Right hindlimb (tissue), 1 donor: Measurements from ENCODE around the gene NUP50.

ENCODE experiments used
- DNase-seq: peaks from one replicate; pipeline ENCODE4 v3.0.0-alpha.2; 2018

NUP50 gene

DNA sequence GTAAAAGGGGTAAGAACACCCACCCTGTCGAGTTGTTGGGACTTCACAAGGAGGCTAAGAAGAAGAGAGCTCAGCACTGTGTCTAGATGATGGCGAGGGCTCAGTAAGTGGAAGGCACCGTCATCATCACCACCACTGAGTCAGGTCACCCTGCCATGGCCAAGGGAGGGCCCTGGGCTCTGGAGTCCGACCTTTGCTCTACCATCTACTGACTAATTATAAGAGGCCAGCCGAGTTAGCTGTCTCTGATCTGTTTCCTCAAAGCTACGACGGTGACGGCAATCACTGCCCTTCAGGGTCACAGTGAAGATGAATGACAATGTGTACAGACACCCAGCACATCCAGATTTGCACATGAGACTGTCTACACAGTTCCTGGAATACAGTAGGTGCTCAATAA lies 47.7 kb downstream of the NUP50 start:
- no peak for DNase-seq

DNA sequence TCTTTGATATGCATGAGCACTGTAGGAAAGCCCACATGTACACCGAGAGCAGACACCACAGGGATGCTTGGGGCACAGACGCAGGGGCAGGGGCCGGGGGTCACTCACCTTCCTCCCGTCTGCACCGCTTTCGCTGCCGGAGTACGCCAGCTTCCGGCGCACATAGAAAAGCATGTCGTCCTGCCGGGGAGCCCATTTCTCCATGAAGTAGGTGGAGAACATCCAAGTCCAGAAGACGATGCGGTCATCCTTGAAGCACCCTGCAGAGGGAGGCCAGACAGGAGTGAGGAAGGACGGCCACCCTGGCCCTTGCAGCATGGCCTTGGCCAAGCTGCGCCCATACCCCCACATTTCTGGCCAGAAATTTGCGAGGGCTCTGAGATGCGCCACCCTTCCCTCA lies 48.1 kb downstream of the NUP50 start:
- no peak for DNase-seq

DNA sequence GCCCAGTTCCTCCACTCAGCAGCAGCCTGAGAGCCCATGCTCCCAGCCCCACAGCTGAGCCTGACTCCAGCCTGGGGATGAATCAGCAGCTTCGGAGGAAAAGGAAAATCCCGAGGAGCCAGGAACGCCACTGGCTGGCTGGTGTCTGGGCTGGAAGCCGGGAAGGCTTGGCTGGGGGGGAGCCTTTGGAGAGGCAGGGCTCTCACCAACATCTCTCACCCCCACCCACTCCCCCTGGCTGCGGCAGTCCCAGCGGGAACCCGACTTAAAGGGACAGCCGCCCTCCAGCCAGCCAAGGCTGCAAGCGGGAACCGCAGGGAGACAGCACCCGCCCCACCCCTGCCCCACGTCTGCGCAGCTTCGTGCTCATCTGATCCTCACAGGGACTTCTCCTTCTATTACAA lies 48.6 kb downstream of the NUP50 start:
- peak; percentile 79 for DNase-seq

DNA sequence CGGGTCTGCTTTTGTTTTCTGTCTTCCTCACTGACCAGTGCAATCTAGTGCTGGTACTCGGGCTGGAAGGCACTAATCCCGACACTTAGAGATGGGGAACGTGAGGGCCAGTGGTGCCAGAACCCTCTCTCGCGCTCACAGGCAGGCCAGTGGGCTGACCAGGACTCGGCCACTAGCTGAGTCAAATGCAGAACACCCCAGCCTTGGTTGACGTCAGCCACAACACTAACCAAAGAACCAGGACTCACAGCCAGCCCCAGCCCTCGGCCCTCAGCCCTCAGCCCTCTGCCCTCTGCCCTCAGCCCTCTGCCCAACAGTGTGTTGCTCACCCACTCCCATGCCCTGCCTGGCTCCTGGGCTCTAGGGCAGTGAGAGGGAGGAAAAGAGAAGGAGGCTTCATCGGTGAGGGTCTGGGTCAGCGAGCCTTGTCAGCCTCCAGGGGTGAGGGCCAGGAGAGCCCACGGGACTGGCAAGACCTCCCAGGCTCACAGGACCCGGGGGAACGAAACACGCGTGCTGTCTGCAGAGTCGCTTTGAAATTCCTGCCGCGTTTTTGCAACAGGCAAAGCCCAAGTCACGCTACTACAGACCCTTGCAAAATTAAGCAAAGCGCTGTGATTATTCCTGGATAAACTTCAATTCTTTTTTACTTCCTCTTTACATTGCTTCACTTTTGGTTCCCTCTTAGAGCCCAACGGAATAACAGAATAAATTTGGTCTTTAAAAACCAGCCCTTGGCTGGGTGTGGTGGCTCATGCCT lies 49.4 kb downstream of the NUP50 start:
- DNase-seq, result no peak

DNA sequence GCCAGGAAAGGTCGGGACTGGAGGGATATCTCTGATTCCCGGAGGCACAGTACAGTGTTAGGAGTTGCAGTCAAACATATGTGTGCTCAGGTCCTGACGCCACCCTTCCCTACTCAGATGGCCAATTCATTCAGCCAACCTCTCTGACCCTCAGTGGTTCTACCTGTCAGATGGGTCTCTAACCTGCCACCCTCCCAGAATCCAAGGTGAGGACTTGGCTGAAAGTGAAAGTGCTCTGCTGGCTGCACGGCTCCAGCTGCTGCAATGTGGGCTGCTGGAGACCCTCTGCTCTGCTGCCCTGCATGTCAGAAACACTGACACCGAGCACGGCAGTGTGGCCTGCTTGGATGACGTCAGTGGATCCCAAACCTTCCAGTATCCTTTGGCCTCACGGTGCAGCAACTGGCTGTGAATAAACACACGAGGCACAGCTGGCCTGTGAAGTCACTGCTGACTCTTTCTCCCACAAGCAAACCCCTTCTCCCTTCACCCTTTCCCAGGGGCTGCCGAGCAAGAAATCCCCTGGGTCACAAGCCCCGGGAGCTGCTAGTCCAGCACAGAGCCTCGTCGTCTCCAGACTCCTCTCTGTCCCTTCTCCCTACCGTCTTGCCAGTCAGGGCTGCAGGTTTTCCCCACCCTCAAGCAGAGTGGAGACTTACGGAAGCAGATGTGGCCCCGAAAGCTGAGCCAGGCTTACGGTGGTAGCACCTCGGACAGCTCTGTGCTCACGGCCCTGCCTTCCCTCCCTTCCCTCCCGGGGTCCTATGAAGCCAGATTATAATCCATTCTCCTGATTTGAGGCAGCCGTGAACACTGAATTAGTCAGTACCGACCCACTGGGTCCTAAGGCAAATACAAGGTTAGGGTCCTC lies 52.6 kb downstream of the NUP50 start:
- DNase-seq, result no peak

DNA sequence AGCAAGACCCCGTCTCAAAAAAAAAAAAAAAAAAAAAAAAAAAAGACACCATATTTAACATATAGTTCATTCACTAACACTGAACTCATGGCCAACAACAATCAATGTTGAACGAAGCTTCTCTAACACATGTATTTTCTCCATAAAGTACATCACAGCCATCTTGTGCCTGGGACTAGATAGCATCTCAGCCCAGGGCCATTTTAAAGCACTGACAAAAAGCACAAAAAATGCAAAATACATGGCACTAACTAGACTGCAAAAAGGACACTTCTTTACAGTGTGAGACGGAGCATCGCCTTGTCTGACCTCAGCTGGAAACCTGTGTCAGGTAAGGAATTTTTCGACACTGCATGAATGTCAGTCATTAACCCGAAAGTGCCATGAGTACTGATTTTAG lies 53.6 kb downstream of the NUP50 start:
- DNase-seq, result no peak

DNA sequence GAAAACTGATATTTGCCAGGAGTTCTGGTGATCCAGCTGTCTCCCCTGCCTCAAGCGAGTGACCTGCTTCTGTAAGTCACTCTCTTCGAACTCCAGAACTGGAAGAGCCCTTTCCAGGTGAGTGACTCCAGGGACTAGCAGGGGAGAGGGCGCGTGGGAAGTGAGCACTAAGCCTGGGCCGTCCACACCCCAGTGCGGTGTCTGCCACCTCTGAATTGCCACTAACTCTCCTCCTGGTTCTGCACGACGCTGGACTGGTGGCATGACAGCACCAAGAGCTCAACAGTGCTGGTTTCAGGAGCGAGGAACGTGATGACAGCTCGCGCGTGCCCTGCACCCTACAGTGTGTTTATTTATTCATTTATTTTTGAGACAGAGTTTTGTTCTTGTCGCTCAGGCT lies 54.1 kb downstream of the NUP50 start:
- no peak for DNase-seq

DNA sequence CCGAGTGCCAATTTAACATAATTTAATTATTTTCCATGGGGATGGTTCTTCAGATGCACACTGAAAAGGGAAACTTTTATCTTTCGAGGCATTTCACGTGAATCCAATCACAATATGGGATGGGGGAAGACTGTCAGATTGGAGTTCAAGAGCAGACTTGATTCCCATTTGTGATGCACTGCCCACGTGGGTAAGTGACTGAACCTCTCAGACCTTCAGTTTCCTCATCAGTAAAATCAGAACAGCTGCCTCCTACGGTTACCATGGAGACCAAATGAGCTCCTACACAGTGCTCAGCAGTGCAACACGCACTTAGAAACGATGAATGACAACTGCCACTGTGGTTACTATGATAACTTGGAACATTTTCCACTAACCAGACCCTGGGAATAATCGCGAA lies 55.3 kb downstream of the NUP50 start:
- no peak for DNase-seq

DNA sequence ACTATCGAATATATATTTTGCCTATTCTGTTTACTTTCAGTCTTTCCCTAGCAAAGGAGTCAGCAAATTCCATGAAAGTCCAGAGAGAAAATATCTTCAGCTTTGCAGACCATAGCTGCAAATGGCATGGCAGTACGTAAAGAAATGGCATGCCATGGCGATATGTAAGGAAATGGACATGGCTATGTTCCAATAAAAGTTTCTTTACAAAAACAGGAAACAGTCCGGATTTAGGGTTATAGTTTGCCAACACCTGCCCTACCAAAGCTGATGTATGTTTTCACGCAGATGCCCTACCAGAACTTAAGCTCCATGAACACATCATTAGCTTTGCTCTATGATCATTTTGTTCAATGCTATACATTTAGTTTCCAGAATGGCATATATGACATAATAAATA lies 57.5 kb downstream of the NUP50 start:
- no peak for DNase-seq

DNA sequence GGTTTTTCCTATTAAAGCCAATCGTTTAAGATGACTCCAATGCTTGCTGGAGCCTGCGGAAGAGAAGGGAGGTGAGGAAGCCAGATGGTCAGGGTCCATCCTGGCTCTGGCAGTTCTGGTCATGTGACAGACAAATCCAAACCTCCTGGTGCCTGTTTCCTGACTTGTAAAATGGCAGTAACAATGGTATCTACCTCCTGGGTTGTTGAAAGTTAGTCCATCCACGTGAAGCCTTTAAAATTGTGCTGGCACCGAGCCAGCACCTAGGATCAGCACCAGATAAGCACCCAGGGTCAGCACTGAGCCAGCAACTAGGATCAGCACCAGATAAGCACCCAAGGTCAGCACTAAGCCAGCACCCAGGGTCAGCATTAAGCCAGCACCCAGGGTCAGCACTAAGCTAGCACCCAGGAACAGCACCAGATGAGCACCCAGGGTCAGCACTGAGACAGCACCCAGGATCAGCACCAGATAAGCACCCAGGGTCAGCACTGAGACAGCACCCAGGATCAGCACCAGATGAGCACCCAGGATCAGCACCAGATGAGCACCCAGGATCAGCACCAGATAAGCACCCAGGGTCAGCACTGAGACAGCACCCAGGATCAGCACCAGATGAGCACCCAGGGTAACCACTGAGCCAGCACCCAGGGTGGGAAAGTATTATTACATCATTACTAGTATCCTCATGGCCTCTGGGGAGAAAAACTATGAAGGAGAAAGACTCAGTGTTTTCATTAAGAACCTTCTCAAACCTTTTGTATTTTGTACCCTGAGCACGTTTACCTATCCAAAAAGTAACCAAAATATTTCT lies 59.8 kb downstream of the NUP50 start:
- DNase-seq, result no peak

DNA sequence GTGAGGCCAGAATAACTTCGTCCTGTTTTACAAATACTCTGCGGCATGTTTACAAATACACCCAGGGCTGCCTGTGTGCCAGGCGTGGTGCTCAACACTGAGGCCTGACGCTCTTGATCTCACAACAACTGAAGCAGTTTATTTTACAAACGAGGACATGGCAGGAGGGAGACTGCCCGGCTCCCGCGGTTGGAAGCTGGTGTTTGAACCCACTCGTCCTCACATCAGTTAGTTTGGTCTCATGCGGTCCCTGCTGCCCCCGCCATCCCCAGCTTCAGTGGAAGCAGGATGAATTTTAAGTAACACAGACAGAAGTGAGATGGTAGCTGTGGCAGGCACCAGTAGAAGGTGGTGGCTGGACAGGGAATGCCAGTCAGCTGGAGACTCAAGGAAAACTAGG lies 60.6 kb downstream of the NUP50 start:
- DNase-seq, result no peak

DNA sequence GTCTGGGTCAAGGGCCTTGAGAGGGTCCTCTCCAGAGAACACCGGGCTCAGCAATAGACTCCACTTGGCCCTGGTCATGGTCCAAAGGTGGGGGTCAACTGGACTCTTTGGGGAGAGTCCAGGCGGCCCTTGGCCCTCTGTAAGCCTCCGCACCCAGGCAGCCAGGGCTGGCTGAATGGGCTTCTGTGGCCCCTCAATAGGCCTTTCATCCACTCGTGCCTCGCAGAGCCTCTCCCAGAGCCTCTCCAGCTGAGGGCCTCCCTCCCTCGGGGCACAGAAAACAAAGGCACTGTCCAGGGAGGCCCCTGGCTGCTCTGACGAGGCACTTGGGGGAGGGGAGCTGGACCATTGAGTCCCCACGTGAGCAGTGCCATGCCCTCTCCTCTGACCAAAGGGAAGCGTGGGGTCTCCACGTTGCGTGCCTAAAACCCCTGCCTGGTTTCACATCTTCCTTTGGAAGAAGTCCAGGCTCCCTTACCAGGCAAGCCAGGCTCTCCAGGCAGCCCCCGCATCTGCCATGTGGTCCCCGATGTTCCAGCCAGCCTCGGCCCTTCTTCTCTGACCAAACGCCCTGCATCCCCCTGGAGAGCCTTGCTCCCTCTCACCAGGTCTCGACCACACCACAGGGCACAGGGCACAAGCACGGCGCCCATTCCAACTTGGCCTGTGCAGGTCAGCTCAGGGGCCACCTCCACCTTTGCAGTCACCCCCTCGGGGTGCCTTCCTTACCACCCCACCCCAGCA lies 61.4 kb downstream of the NUP50 start:
- peak; percentile 27 for DNase-seq

DNA sequence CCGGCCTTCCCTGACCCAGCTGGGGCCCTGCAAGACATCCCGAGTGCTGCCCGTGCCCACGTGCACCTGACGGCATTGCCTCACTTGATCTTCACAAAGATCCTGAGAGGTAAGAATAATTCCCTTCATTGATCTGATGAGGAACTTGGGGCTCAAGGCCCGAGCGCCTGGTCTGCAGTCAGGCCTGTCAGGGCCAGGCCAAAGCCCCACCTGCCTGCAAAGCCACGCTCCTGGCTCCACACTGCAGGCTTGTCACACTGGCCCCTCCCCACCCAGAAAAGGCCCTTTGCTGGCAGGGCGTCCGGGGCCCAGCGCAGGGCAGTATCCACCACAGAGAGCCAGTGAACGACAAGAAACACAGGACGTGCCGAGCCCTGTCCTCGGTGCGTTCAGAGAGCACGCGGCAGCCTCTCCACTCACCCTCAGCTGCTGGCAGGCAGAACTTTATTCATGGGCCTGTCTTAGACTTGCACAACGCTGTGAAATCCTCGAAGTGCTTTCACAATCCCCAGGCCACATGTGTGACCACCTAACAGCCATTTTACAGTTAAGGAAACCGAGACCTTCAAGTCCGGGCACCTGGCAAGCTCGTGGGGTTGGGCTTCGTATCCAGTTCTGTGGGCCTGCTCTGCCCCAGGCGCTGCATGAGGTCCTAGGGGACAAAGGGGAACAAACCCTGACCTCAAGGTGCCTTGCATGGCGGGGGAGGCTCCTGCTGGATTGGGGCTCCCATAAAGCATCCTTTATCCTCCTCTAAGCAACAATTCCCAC lies 62.2 kb downstream of the NUP50 start:
- peak; percentile 36 for DNase-seq

DNA sequence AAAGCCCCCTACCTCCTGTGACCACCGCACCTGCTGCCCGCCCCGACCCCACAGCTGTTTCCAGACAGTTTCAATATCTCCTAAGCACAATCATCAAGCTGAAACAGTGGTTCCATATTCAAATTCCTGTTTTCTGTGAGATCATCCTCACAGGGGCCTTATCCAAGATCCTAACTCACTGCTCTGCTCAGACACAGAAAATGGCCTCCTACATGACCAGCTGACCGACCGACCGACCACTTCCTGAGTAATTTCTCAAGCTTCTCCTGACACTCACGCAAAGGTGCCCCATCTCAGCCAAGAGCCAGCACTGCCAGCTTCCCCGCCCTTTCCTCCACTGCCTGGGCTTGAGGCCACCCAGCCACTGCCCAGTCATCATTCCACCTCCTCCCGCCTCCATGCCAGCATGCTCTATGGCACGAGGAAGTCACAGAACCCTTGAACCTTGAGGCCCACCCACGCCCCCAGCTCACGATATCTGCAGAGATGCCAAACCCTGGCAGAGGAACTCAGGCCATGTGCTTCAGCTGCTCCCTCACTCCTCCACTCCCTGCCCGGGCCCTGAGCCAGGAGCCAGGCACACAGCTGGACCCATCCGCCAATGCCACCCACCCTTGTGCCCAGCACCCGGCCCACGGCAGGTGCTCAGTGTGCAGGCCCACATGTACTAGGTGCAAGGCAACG lies 62.9 kb downstream of the NUP50 start:
- DNase-seq, result peak; percentile 38

DNA sequence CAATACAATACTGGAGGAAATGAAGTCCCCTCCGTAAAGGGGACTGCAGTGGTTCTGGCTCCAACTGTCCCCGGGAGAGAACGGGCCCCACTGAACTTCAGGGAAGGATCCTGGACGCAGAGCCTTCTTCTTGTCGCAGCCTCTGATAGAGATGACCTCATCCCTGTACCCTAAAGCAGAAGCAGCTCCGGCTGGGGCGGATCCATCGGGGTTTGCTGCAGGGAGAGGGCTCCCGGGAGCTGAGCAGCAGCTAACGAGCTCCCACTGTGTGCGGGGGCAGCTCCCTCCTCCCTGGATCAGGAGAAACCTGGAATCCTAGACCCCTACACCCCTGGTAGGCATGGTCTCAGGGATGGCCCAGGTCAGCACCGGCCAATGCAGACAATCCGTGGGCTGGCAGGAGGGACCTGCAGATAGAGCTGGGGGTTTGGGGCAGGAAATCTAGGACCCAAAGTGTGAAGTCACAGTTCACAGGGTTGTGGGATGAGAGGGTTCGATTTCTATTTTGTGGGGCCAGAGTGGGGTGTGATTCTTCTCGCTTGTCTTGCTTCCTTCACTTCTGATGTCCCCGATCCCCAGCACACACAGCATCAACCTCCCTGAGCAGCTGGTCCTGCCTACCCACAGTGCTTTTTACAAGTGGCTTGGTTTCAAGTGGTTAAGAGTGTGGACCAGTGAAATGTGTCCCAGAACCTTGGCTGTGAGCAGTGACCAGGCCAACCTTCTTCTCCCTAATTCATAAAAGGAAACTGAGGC lies 64.1 kb downstream of the NUP50 start:
- DNase-seq, result peak; percentile 11

DNA sequence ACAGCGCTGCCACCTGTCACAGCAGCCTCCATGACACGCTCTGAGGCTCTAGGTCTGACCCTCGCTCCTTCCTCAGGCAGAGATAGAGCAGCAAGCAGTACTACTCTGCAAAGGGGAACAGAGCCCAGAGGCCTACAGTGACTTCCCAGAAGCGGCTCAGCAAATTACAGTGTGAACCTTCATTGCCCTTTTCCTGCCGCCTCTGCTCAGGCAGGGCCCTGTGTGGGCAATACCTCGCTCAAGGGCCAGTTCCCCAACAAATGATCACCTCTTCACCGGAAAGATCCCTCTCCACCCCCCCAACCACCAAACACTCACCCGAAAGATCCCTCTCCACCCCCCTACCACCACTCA lies 64.7 kb downstream of the NUP50 start:
- DNase-seq, result peak; percentile 15

DNA sequence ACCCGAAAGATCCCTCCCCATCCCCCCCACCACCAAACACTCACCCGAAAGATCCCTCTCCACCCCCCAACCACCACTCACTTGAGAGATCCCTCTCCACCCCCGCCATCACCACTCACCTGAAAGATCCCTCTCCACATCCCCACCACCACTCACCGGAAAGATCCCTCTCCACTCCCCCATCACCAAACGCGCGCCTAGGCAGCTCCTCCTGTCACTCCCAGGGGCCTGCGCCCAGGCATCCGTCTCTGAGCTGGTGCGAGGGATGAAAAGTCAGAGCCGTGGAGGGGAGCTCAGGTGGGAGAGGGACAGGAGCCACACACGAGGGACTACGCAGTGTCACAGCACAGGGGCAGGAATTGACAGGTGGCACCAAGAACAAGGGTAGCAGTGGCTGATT lies 65.5 kb downstream of the NUP50 start:
- no peak for DNase-seq

DNA sequence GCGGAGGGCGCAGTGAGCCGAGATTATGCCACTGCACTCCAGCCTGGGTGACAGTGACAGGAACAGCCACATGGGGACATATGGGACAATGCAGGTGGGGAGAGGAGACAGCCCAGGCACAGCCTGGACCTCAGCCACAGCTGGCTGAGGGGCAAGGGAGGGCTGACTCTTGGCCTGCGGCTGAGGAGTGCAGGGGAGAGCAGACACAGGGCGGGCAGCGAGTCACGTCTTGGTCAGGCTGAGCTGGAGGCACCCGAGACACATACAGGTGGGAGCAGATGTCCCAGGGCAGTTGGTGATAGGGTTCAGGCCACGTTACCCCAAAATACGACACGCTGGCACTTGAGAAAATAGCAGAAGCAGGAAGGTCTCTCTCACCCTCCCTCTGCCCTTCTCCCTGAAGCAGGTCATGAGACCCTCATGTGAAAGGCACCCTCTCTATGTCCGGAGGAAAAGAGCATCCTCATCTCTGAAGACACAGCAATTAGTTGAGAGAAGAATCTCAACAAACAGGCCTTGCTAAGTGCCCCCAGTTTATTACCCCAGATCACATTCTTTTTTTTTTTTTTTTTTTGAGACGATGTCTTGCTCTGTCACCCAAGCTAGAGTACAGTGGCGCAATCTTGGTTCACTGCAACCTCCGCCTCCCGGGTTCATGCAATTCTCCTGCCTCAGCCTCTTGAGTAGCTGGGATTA lies 66.4 kb downstream of the NUP50 start:
- peak; percentile 12 for DNase-seq

DNA sequence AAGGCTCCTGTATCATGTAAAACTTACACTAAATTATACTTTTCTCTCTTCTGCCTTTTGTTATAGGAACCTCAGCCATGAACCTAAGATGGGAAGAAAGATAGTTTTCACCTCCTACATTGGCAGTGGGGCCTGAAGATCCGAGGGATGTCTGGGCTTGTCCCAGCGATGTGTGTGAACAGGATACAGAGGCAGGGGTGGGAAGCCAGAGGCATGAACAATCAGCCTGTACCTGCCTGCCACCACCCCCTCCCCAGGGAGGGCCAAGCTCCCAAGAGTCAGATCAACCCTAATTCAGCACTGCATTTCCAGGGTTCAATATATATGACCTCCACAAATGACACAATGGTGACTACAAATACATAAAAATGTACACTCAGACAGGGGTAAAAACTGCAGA lies 67.6 kb downstream of the NUP50 start:
- no peak for DNase-seq

DNA sequence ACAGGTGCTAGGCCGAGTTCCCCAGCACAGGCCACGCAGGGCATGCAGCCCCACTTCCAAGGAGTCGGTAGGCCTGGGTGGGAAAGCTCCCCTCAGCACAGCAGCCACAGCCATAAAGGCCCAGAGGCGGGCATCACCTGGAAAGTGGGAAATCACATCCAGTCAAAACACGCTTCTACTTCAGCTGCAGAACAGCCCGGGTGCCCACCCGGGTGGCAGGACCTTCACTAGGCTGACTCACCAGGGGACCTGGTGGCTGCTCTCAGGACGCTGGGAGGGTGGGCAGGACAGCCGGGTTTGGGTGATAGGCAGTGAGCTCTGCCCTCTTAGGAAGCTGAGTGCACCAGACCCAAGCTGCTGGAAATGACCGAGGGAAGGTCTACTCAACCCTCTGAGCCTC lies 69.7 kb downstream of the NUP50 start:
- no peak for DNase-seq
